ENCODE results near the gene P2RY11. TPM values are rescaled to one million over a fixed set of nuclear protein-coding genes. Genes with fewer than 3 reads are reported as not detected.
A peak's percentile ranks its signal among the peaks of the same experiment; 100 is the strongest.

P2RY11 gene
- total and polyA plus RNA-seq, 7 donors, result 4.0 to 18.5 (median 12.7) TPM

DNA sequence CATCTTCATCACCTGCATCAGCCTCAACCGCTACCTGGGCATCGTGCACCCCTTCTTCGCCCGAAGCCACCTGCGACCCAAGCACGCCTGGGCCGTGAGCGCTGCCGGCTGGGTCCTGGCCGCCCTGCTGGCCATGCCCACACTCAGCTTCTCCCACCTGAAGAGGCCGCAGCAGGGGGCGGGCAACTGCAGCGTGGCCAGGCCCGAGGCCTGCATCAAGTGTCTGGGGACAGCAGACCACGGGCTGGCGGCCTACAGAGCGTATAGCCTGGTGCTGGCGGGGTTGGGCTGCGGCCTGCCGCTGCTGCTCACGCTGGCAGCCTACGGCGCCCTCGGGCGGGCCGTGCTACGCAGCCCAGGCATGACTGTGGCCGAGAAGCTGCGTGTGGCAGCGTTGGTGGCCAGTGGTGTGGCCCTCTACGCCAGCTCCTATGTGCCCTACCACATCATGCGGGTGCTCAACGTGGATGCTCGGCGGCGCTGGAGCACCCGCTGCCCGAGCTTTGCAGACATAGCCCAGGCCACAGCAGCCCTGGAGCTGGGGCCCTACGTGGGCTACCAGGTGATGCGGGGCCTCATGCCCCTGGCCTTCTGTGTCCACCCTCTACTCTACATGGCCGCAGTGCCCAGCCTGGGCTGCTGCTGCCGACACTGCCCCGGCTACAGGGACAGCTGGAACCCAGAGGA is 2.6 kb downstream of the P2RY11 start:
- no peaks in the 10 kb centered on the region for H3K27me3 ChIP-seq (ENCODE audit: insufficient read depth in 3 of 3, low read length in 2 of 3)
- TF ChIP-seq, protein P1, sequence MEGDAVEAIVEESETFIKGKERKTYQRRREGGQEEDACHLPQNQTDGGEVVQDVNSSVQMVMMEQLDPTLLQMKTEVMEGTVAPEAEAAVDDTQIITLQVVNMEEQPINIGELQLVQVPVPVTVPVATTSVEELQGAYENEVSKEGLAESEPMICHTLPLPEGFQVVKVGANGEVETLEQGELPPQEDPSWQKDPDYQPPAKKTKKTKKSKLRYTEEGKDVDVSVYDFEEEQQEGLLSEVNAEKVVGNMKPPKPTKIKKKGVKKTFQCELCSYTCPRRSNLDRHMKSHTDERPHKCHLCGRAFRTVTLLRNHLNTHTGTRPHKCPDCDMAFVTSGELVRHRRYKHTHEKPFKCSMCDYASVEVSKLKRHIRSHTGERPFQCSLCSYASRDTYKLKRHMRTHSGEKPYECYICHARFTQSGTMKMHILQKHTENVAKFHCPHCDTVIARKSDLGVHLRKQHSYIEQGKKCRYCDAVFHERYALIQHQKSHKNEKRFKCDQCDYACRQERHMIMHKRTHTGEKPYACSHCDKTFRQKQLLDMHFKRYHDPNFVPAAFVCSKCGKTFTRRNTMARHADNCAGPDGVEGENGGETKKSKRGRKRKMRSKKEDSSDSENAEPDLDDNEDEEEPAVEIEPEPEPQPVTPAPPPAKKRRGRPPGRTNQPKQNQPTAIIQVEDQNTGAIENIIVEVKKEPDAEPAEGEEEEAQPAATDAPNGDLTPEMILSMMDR (IDR thresholded peaks at IDR 0.05), result no peak
- peak in 3 of 4 donors; percentile 2 to 16 (median 6) for ATAC-seq
- no peak overlapping the region for H3K4me3 ChIP-seq
- intact Hi-C loops (cut with DNase I), result loop anchor here in 1 of 2 donors (10.0 kb wide), 1 partner anchor 281 kb away; no protein-coding TSS in a partner anchor
- H3K9me3 ChIP-seq, result no peaks in the 10 kb centered on the region
- DNase-seq, result peak in 1 of 2 donors; percentile 53
- WGBS, 3 donors, result 78 to 84% (median 82%) methylated on average over 43 of the region's 43 CpGs
- H3K4me1 ChIP-seq, result peaks cover 27% of the 10 kb centered on the region
- H3K36me3 ChIP-seq (ENCODE audit: insufficient read depth in 1 of 2, low read depth in 1 of 2), result peaks cover 16 to 72% of the 10 kb centered on the region in 2 donors
- no peak overlapping the region for H3K27ac ChIP-seq

DNA sequence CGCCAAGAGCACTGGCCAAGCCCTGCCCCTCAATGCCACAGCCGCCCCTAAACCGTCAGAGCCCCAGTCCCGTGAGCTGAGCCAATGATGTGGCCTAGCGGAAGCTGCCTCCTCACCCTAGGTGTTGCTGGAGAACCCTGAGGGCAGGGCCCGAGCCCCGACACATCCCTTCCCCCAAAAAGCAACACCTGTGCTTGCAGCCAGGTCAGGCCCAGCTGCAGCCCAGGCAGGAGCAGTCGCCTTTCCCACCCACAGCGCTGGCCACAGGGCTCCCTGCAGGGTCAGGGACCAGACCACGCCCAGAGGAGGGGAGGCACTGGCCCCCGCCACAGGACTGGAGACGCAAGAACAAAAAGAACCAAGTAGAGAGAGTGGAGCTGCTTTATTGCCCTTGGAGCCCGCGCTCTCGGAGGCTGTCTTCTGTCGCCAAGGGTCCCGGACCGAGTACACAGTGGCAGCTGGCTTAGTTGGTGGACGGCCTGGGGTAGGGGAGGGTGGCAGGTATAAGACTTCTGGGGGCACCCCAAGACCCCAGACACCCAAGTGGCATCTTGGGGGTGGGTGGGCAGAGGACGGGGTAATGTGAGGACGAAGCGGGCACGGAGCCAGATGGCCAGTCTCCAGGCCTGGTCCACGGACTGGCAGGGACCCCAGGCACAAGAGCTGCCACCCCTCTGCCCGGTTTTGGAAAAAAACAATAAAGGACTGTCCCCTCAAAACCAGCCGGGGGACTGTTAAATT is 3.3 kb downstream of the P2RY11 start:
- Histone ChIP-seq H3K4me3 (no peak overlapping the region), H3K36me3 (ENCODE audit: insufficient read depth in 1 of 2, low read depth in 1 of 2) (peaks cover 15 to 65% of the 10 kb centered on the region in 2 donors), H3K9me3 (no peaks in the 10 kb centered on the region), H3K27ac (no peak overlapping the region), H3K4me1 (peaks cover 28% of the 10 kb centered on the region), H3K27me3 (ENCODE audit: insufficient read depth in 3 of 3, low read length in 2 of 3) (no peaks in the 10 kb centered on the region)
- TF ChIP-seq, protein P1 (IDR thresholded peaks at IDR 0.05), result no peak
- intact Hi-C loops (cut with DNase I), result loop anchor here in 1 of 2 donors (5.0 to 10.0 kb wide), 2 partner anchors 137 to 280 kb away; partner anchors contain the start of gene MRPL4
- DNase-seq (peak in 1 of 2 donors; percentile 55), ATAC-seq (no peak)
- WGBS, 3 donors, result 59 to 73% (median 61%) methylated on average over 25 to 26 of the region's 26 CpGs

DNA sequence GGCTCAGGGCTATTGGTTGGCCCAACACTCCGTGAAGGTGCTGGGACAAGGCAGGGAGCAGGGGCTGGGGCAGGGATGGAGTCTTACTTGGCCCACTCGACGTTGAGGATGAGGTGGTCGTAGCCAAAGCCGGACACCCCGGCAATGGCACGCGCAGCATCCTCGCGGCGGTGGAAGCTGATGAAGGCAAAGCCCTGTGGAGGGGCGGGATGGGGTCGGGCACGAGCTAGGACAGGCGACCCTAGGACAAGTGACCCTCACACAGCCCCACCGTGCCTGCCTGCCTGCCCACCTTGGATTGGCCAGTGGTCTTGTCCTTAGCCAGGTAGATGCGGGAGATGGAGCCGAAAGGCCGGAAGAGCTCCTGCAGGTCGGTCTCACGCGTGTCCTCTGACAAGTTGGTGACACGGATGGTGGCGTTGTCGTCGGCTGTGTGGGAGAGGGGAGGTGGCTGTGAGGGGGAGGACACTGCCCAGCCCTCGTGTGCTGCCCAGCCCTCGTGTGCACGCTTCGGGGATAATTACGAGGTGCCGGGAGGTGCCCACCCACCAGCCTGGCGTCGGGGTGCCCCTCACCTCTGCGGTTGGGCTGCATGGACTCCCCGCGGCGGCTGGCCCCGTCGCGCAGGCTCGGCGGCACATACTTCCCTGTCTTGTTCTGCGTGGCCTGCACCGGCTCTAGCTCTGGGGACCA is 4.0 kb downstream of the P2RY11 start:
- no peaks in the 10 kb centered on the region for H3K27me3 ChIP-seq (ENCODE audit: insufficient read depth in 3 of 3, low read length in 2 of 3)
- no peak for ATAC-seq
- 79 to 85% (median 81%) methylated on average over 45 of the region's 45 CpGs for WGBS, 3 donors
- no peaks in the 10 kb centered on the region for H3K9me3 ChIP-seq
- no peak overlapping the region for H3K4me3 ChIP-seq
- intact Hi-C loops (cut with DNase I), result loop anchor here in 1 of 2 donors (5.0 to 10.0 kb wide), 2 partner anchors 137 to 279 kb away; partner anchors contain the start of gene MRPL4
- peak overlapping the region; percentile 68 for H3K27ac ChIP-seq
- peaks cover 9 to 58% of the 10 kb centered on the region in 2 donors for H3K36me3 ChIP-seq (ENCODE audit: insufficient read depth in 1 of 2, low read depth in 1 of 2)
- TF ChIP-seq, protein P1 (IDR thresholded peaks at IDR 0.05), result no peak
- peaks cover 28% of the 10 kb centered on the region for H3K4me1 ChIP-seq
- DNase-seq, result peak in 1 of 2 donors; percentile 50

DNA sequence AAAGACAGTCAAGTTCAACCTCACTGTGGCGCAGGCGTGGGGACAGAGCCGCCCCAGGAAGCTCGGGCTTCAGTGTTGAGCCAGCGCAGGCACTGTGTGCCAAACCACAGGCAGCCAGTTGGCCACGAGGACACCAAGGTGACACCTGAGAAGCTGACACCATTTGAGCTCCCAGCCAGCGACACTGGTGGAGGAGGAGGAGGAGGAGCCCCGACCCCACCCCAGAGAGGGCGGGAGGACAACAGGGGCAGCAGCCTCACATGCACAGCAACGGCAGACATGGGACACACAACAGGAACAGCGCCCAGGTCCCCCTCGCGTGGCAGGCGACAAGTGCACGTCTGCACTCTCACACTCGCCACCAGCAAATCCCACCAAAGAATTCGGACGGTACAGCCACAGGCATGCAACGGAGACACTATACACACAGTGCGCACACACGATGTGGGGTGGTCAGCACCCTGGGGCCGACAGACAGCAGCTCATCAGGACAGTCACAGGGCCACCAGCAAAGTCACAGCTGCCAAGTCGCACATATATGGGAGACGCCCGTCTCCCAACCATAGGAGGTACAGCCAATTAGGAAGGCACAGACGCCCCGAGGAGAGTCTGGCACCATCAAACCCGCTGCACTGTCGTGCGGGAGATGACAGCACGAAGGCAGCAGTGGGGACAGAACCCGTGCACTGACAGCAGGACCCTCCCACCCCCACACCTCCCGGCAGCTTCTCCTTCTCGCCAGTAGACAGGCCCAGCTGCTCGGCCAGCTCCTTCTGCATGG is 4.8 kb downstream of the P2RY11 start:
- ATAC-seq (peak; percentile 69 to 80 (median 72)), DNase-seq (peak; percentile 69 to 87)
- intact Hi-C loops (cut with DNase I), result loop anchor here in 1 of 2 donors (5.0 to 10.0 kb wide), 2 partner anchors 136 to 279 kb away; partner anchors contain the start of gene MRPL4
- Histone ChIP-seq H3K9me3 (no peaks in the 10 kb centered on the region), H3K4me1 (peaks cover 28% of the 10 kb centered on the region), H3K36me3 (ENCODE audit: insufficient read depth in 1 of 2, low read depth in 1 of 2) (peaks cover 4 to 51% of the 10 kb centered on the region in 2 donors), H3K27ac (peak overlapping the region; percentile 68), H3K27me3 (ENCODE audit: insufficient read depth in 3 of 3, low read length in 2 of 3) (no peaks in the 10 kb centered on the region), H3K4me3 (peak overlapping the region; percentile 13)
- TF ChIP-seq, protein P1 (IDR thresholded peaks at IDR 0.05), result no peak
- WGBS, 3 donors, result 58 to 73% (median 64%) methylated on average over 35 of the region's 35 CpGs

All from psoas muscle (tissue), 8 donors.